ENCODE data around the gene DACT1. TPM values are rescaled to one million over a fixed set of nuclear protein-coding genes. Genes with fewer than 3 reads are reported as not detected.

DACT1 gene
- total RNA-seq, 4 donors from 2014 or later, result 1.8 to 5.1 (median 3.3) TPM

GRCh38 chr14:58631732-58632131 is 6.0 kb upstream of the DACT1 start:
- Histone ChIP-seq H3K27ac (no peak overlapping the region), H3K4me1 (peaks cover under 1% of the 10 kb centered on the region), H3K36me3 (no peaks in the 10 kb centered on the region), H3K27me3 (peaks cover 7% of the 10 kb centered on the region), H3K4me3 (no peak overlapping the region), H3K9me3 (no peaks in the 10 kb centered on the region)
- WGBS, result 51% methylated on average over 9 of the region's 18 CpGs
- no peak for TF ChIP-seq POLR2A (IDR thresholded peaks at IDR 0.05)
- TF ChIP-seq POLR2AphosphoS5 (IDR thresholded peaks at IDR 0.05), result no peak
- no peak for TF ChIP-seq CTCF (IDR thresholded peaks at IDR 0.05)
- no peak for TF ChIP-seq EP300 (IDR thresholded peaks at IDR 0.05)
- no peak for DNase-seq (ENCODE audit: low spot score in 2 of 2)

GRCh38 chr14:58633831-58634230 is 3.9 kb upstream of the DACT1 start:
- Histone ChIP-seq H3K27me3 (peaks cover 7% of the 10 kb centered on the region), H3K9me3 (no peaks in the 10 kb centered on the region), H3K4me1 (peaks cover 16% of the 10 kb centered on the region), H3K4me3 (no peak overlapping the region), H3K36me3 (no peaks in the 10 kb centered on the region), H3K27ac (no peak overlapping the region)
- DNase-seq (ENCODE audit: low spot score in 2 of 2), result no peak
- no peak for TF ChIP-seq CTCF (IDR thresholded peaks at IDR 0.05)
- TF ChIP-seq POLR2A (IDR thresholded peaks at IDR 0.05), result no peak
- TF ChIP-seq POLR2AphosphoS5 (IDR thresholded peaks at IDR 0.05), result no peak
- TF ChIP-seq EP300 (IDR thresholded peaks at IDR 0.05), result no peak
- 70% methylated on average over 3 of the region's 3 CpGs for WGBS

- no peak overlapping the region for H3K27ac ChIP-seq
- TF ChIP-seq EP300 (IDR thresholded peaks at IDR 0.05) (no peak), POLR2A (IDR thresholded peaks at IDR 0.05) (no peak), POLR2AphosphoS5 (IDR thresholded peaks at IDR 0.05) (no peak), CTCF (IDR thresholded peaks at IDR 0.05) (no peak)
- peaks cover 23% of the 10 kb centered on the region for H3K4me1 ChIP-seq
- no peak overlapping the region for H3K4me3 ChIP-seq
- peaks cover 7% of the 10 kb centered on the region for H3K27me3 ChIP-seq
- 36% methylated on average over 5 of the region's 5 CpGs for WGBS
- H3K9me3 ChIP-seq, result no peaks in the 10 kb centered on the region
- DNase-seq (ENCODE audit: low spot score in 2 of 2), result no peak
- no peaks in the 10 kb centered on the region for H3K36me3 ChIP-seq
Measured at GRCh38 chr14:58634406-58635090, 3.2 kb upstream of the DACT1 start.

- Histone ChIP-seq H3K36me3 (no peaks in the 10 kb centered on the region), H3K27ac (no peak overlapping the region), H3K27me3 (peaks cover 7% of the 10 kb centered on the region), H3K4me3 (no peak overlapping the region), H3K9me3 (no peaks in the 10 kb centered on the region), H3K4me1 (peaks cover 28% of the 10 kb centered on the region)
- DNase-seq (ENCODE audit: low spot score in 2 of 2), result no peak
- WGBS, result 36% methylated on average over 8 of the region's 8 CpGs
- no peak for TF ChIP-seq EP300 (IDR thresholded peaks at IDR 0.05)
- TF ChIP-seq CTCF (IDR thresholded peaks at IDR 0.05), result no peak
- TF ChIP-seq POLR2A (IDR thresholded peaks at IDR 0.05), result no peak
- no peak for TF ChIP-seq POLR2AphosphoS5 (IDR thresholded peaks at IDR 0.05)
Measured at GRCh38 chr14:58635091-58635830, 2.5 kb upstream of the DACT1 start.

GRCh38 chr14:58636129-58636528 is 1.6 kb upstream of the DACT1 start:
- Histone ChIP-seq H3K36me3 (no peaks in the 10 kb centered on the region), H3K4me1 (peaks cover 28% of the 10 kb centered on the region)

More at GRCh38 chr14:58636129-58636528, 1.6 kb upstream of the DACT1 start:
- Histone ChIP-seq H3K9me3 (no peaks in the 10 kb centered on the region), H3K4me3 (no peak overlapping the region), H3K27ac (no peak overlapping the region), H3K27me3 (peaks cover 7% of the 10 kb centered on the region)
- no peak for DNase-seq (ENCODE audit: low spot score in 2 of 2)
- TF ChIP-seq POLR2A (IDR thresholded peaks at IDR 0.05), result no peak
- no peak for TF ChIP-seq EP300 (IDR thresholded peaks at IDR 0.05)
- TF ChIP-seq CTCF (IDR thresholded peaks at IDR 0.05), result no peak
- no peak for TF ChIP-seq POLR2AphosphoS5 (IDR thresholded peaks at IDR 0.05)
- 47% methylated on average over 4 of the region's 4 CpGs for WGBS
